Measurements from ENCODE around the gene TREM2. TPM values are rescaled to one million over a fixed set of nuclear protein-coding genes. Genes with fewer than 3 reads are reported as not detected.

Gene TREM2
- total RNA-seq, 6 experiments from 2014 or later, result 0.20 to 4.6 (median 2.3) TPM

- WGBS (ENCODE audit: insufficient coverage, low coverage, low lambda C conversion rate, missing lambda C conversion rate), result 20% methylated on average over 3 of the region's 3 CpGs
- Histone ChIP-seq H3K9me3 (no peaks in the 10 kb centered on the region), H3K4me1 (no peaks in the 10 kb centered on the region), H3K4me3 (no peak overlapping the region), H3K36me3 (no peaks in the 10 kb centered on the region), H3K27ac (no peak overlapping the region), H3K27me3 (no peaks in the 10 kb centered on the region)
- no peak for ATAC-seq
- peak in 1 of 3 donors; percentile 8 for DNase-seq
- intact Hi-C loops (cut with DNase I), result no loop called here
- TF ChIP-seq CTCF (IDR thresholded peaks at IDR 0.05), result no peak
Observed at GRCh38 chr6:41171908-41172307, 9.0 kb upstream of the TREM2 start.

- Histone ChIP-seq H3K9me3 (no peaks in the 10 kb centered on the region), H3K27me3 (no peaks in the 10 kb centered on the region), H3K4me1 (no peaks in the 10 kb centered on the region), H3K27ac (no peak overlapping the region), H3K36me3 (no peaks in the 10 kb centered on the region), H3K4me3 (no peak overlapping the region)
- intact Hi-C loops (cut with DNase I), result no loop called here
- 61% methylated on average over 4 of the region's 4 CpGs for WGBS (ENCODE audit: insufficient coverage, low coverage, low lambda C conversion rate, missing lambda C conversion rate)
- no peak for ATAC-seq
- DNase-seq, result peak in 1 of 3 donors; percentile 14
- TF ChIP-seq CTCF (IDR thresholded peaks at IDR 0.05) (no peak), POLR2A (IDR thresholded peaks at IDR 0.05) (no peak)
Observed at GRCh38 chr6:41170547-41171160, 7.7 kb upstream of the TREM2 start.

DNA sequence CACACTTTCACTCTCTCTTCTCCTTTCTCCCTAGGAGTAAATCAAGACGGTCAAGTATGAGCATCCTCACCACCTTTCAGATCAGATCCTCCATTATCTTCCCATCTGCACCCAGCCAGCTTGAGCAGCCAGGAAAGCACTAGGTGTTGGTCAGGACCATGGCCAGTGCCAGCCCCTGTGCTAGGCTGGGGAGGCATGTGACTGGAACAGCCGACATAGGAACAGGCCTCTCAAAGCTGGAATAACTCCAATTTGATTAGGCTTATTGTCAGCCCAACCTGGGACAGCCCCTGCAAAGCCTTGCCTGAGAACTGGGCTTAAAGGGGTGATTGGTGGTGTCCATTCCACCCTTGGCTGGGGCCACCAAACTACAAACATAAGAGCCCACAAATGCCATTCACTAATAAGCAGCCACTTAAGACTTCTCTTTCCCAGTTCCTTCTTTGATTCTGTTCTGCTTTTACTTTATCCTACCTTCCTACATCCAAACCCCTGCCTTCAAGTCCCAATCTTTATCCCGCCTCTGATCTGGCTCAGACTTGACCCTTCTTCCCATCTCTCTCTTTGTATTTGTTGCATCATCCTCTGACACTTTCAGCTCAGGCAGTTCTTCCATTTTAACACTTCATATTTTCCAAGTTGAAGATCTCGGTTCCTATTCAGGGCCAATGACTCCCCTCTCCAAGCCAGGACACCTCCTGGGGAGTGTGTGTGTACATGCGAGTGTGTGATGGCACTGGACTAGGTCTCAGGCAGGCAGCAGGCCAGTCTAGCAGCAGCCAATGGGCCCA, 4.5 kb upstream of the TREM2 start:
- ATAC-seq (peak in 1 of 4 donors; percentile 26), DNase-seq (peak in 1 of 3 donors; percentile 25)
- TF ChIP-seq POLR2A (IDR thresholded peaks at IDR 0.05), result no peak
- TF ChIP-seq CTCF (IDR thresholded peaks at IDR 0.05), result no peak
- H3K27ac ChIP-seq, result no peak overlapping the region
- no peaks in the 10 kb centered on the region for H3K36me3 ChIP-seq
- 46% methylated on average over 5 of the region's 5 CpGs for WGBS (ENCODE audit: insufficient coverage, low coverage, low lambda C conversion rate, missing lambda C conversion rate)
- H3K4me3 ChIP-seq, result no peak overlapping the region
- intact Hi-C loops (cut with DNase I), result no loop called here
- H3K4me1 ChIP-seq, result no peaks in the 10 kb centered on the region
- H3K27me3 ChIP-seq, result no peaks in the 10 kb centered on the region
- no peaks in the 10 kb centered on the region for H3K9me3 ChIP-seq

GRCh38 chr6:41164551-41165120, 1.7 kb upstream of the TREM2 start:
- intact Hi-C loops (cut with DNase I), result no loop called here
- Histone ChIP-seq H3K4me3 (no peak overlapping the region), H3K27ac (no peak overlapping the region), H3K27me3 (no peaks in the 10 kb centered on the region), H3K36me3 (no peaks in the 10 kb centered on the region), H3K9me3 (no peaks in the 10 kb centered on the region), H3K4me1 (no peaks in the 10 kb centered on the region)
- DNase-seq (no peak), ATAC-seq (no peak)
- 85% methylated on average over 4 of the region's 4 CpGs for WGBS (ENCODE audit: insufficient coverage, low coverage, low lambda C conversion rate, missing lambda C conversion rate)
- TF ChIP-seq POLR2A (IDR thresholded peaks at IDR 0.05) (no peak), CTCF (IDR thresholded peaks at IDR 0.05) (no peak)

All from right lobe of liver (tissue), 6 donors.